Measurements from ENCODE around the gene ATXN7L1.

The ATXN7L1 gene

DNA sequence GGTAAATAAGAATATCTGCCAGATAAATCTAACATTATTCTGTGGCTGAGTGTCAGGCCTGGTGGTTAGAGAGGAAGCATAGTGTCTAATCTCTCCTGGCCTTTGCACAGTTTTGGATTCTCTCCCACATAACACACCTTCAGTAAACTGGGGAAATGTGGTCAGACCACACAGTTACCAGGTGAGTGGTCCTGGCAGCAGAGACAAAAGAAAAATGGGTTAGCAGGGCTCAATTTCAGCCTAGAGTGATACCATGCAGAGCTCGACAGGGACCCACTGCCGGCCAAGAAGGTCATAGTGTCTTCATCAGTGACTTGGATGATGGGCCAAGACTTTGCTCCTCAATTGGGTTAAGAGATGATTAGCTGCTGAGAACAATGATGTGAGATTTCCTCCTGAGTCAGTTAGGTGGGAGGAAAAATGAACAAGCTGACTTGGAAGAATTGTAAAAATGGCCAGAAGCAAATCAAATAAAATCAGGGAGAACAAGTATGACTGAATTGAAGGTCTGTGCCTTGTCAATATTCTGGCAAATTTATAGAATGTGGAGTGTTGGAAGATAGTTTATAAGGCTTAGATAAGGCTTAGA lies 225.9 kb downstream of the ATXN7L1 start:
- no peaks in the 10 kb centered on the region for H3K36me3 ChIP-seq (ENCODE audit: control insufficient read depth, low read depth, low read length)
- H3K4me1 ChIP-seq (ENCODE audit: control insufficient read depth, low read depth, low read length): peaks cover 54% of the 10 kb centered on the region
- no peaks in the 10 kb centered on the region for H3K9me3 ChIP-seq (ENCODE audit: control insufficient read depth, low read depth, low read length)
- no peaks in the 10 kb centered on the region for H3K27me3 ChIP-seq (ENCODE audit: control insufficient read depth, insufficient read depth, low read length)
- H3K4me3 ChIP-seq (ENCODE audit: low read length): no peak overlapping the region
- no peak overlapping the region for H3K9ac ChIP-seq (ENCODE audit: low read length)
- H3K27ac ChIP-seq (ENCODE audit: low read length): no peak overlapping the region

DNA sequence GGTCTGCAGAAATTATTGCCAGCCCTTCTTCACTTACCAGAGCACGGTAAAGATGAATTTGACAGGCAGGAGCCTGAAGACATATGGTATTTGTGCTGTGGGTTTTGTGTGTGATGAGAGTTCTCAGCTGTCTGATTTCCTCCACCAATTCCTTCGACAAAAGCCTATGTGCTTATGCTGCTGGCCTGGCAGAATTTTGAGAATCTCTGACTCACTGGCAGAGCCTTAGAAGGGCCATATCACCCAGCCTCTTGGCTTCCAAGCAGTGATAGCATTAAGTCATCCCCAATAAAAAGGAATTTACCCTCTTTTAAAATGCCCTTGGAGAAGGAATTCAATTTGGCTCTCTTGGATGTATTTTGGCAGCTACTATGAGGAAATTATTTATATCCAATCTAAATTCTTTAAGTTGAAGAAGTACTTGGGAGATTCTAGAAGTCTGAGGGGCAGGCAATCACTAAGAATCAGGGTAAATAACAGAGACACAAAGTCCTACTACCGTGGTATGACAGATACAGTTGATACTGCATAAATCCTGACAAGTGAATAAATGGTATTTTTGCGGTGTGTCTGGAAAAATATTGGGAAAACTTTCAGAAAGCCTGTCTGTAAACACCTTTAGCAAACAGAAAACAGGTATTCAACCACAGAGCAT lies 226.5 kb downstream of the ATXN7L1 start:
- peaks cover 48% of the 10 kb centered on the region for H3K4me1 ChIP-seq (ENCODE audit: control insufficient read depth, low read depth, low read length)
- no peak overlapping the region for H3K4me3 ChIP-seq (ENCODE audit: low read length)
- no peaks in the 10 kb centered on the region for H3K36me3 ChIP-seq (ENCODE audit: control insufficient read depth, low read depth, low read length)
- H3K9ac ChIP-seq (ENCODE audit: low read length): no peak overlapping the region
- no peaks in the 10 kb centered on the region for H3K9me3 ChIP-seq (ENCODE audit: control insufficient read depth, low read depth, low read length)
- no peaks in the 10 kb centered on the region for H3K27me3 ChIP-seq (ENCODE audit: control insufficient read depth, insufficient read depth, low read length)
- H3K27ac ChIP-seq (ENCODE audit: low read length): no peak overlapping the region

DNA sequence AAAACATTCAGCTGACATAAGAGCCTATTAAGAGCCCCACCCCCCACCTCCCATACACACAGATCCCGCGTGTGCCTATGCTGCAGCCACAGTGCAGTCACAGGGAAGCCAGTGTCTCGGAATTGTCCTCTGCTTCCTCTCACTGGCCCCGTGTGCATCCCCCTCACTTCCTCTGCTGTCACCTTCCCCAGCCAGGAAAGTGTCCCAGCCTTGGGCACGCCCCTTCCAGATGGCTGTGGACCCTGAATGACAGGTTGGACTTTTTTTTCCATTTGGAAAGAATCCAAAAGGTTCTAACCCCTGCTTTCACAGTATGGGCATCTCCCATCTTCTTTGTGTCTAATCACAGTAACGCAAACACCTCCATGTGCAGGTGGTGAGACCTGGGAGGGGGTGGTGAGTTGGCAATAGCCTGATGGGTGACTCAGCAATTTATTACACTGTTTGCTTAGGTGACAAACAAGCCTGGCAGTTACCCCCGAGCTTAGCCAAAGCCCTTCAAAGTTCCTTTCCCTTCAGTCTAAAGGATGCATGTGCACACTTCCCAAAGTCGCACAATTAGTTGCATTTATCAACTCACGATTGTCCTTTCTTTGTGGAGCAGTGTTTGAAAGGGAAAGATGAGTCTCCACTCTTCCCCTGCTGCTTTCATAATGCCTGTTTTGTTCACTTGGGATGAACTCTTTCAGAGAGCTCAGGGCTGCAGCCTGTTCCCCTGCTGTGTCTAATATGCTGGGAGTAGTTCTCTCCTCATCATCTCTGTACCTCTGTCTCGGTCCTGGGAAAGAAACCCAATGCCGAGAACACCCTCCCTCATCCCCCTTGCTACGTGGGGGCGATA lies 227.6 kb downstream of the ATXN7L1 start:
- Histone ChIP-seq H3K9ac (ENCODE audit: low read length) (no peak overlapping the region), H3K9me3 (ENCODE audit: control insufficient read depth, low read depth, low read length) (no peaks in the 10 kb centered on the region), H3K27me3 (ENCODE audit: control insufficient read depth, insufficient read depth, low read length) (no peaks in the 10 kb centered on the region), H3K36me3 (ENCODE audit: control insufficient read depth, low read depth, low read length) (no peaks in the 10 kb centered on the region), H3K4me3 (ENCODE audit: low read length) (no peak overlapping the region), H3K27ac (ENCODE audit: low read length) (no peak overlapping the region), H3K4me1 (ENCODE audit: control insufficient read depth, low read depth, low read length) (peaks cover 46% of the 10 kb centered on the region)

DNA sequence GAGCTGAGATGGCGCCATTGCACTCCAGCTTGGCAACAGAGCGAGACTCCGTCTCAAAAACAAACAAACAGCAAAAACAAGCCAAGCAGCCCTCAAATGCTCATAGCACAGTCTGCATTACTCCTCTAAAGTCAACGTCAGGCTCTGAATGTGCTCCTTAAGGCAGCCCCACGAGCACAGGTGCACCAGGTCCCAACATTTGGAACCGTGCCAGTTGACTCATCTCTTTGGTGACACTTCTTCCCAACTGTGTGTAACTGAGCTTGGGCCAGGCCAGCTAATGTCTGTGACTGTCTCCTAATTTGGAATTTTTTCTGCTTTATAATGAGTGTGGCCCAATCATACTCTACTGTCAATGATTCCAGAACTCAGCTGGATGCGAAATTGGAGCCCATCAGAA lies 228.8 kb downstream of the ATXN7L1 start:
- no peaks in the 10 kb centered on the region for H3K9me3 ChIP-seq (ENCODE audit: control insufficient read depth, low read depth, low read length)
- peaks cover 46% of the 10 kb centered on the region for H3K4me1 ChIP-seq (ENCODE audit: control insufficient read depth, low read depth, low read length)
- H3K36me3 ChIP-seq (ENCODE audit: control insufficient read depth, low read depth, low read length): no peaks in the 10 kb centered on the region
- H3K27me3 ChIP-seq (ENCODE audit: control insufficient read depth, insufficient read depth, low read length): no peaks in the 10 kb centered on the region
- no peak overlapping the region for H3K27ac ChIP-seq (ENCODE audit: low read length)
- no peak overlapping the region for H3K9ac ChIP-seq (ENCODE audit: low read length)
- H3K4me3 ChIP-seq (ENCODE audit: low read length): no peak overlapping the region

DNA sequence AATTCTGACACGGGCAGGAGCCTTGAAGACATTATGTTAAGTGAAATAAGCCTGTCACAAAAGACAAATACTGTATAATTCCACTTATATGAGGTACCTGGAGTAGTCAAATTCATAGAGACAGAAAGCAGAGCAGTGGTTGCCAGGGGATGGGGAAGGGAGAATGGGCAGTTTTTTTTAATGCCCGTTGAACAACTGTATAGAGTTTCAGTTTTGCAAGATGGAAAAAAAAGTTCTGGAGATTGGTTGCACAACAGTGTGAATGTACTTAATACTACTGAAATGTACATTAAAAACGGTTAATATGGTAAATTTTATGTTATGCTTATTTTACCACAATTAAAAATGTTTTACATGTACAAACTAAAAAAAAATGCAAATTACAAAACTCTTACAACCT lies 231.5 kb downstream of the ATXN7L1 start:
- H3K27ac ChIP-seq (ENCODE audit: low read length): no peak overlapping the region
- H3K4me1 ChIP-seq (ENCODE audit: control insufficient read depth, low read depth, low read length): peaks cover 44% of the 10 kb centered on the region
- no peaks in the 10 kb centered on the region for H3K36me3 ChIP-seq (ENCODE audit: control insufficient read depth, low read depth, low read length)
- H3K9ac ChIP-seq (ENCODE audit: low read length): no peak overlapping the region
- no peaks in the 10 kb centered on the region for H3K9me3 ChIP-seq (ENCODE audit: control insufficient read depth, low read depth, low read length)
- no peaks in the 10 kb centered on the region for H3K27me3 ChIP-seq (ENCODE audit: control insufficient read depth, insufficient read depth, low read length)
- no peak overlapping the region for H3K4me3 ChIP-seq (ENCODE audit: low read length)

DNA sequence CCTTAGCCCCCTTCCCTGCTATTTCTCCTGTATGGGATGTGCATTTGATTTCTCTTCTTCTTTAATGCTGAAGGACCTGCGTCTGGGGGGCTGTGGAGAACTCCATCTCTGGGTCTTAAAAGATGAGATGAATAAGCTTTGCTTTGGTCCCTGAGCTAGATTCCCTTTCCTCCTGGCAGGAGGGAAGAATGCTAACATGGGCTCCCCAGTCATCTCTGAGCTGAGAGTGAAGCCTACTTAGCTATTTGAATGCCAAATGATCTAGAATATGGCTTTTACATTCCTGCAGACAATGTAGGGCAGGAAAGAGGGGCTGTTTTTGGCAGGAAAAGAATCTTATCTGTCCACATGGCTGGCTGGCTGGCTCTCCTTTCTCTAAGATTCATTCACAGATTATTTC lies 232.5 kb downstream of the ATXN7L1 start:
- H3K9me3 ChIP-seq (ENCODE audit: control insufficient read depth, low read depth, low read length): no peaks in the 10 kb centered on the region

DNA sequence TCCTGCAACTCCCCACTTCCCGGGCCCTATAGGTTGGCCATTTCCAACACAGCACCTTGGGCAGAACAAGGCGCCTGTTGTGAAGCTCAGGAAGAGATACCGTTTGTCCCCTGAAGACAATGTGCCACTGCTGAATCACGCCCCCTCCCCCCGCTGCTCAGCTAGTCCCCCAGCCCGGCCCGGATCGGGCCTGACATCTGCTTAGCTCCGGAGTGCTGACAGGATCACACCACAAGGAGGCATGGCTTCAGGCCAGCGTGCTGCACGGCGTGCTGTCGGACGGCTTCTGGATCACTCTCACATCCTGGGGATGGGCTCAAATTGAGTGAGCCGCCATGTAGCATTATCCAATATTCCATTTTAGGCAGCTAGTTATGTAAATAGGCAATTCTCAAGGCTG lies 233.0 kb downstream of the ATXN7L1 start:
- Histone ChIP-seq H3K4me1 (ENCODE audit: control insufficient read depth, low read depth, low read length) (peaks cover 46% of the 10 kb centered on the region), H3K36me3 (ENCODE audit: control insufficient read depth, low read depth, low read length) (no peaks in the 10 kb centered on the region), H3K4me3 (ENCODE audit: low read length) (no peak overlapping the region), H3K27me3 (ENCODE audit: control insufficient read depth, insufficient read depth, low read length) (no peaks in the 10 kb centered on the region), H3K9ac (ENCODE audit: low read length) (no peak overlapping the region), H3K9me3 (ENCODE audit: control insufficient read depth, low read depth, low read length) (no peaks in the 10 kb centered on the region), H3K27ac (ENCODE audit: low read length) (no peak overlapping the region)

More for the DNA sequence above, 232.5 kb downstream of the ATXN7L1 start:
- Histone ChIP-seq H3K27me3 (ENCODE audit: control insufficient read depth, insufficient read depth, low read length) (no peaks in the 10 kb centered on the region), H3K36me3 (ENCODE audit: control insufficient read depth, low read depth, low read length) (no peaks in the 10 kb centered on the region), H3K27ac (ENCODE audit: low read length) (no peak overlapping the region), H3K4me3 (ENCODE audit: low read length) (peak overlapping the region; percentile 6), H3K9ac (ENCODE audit: low read length) (no peak overlapping the region), H3K4me1 (ENCODE audit: control insufficient read depth, low read depth, low read length) (peaks cover 43% of the 10 kb centered on the region)

DNA sequence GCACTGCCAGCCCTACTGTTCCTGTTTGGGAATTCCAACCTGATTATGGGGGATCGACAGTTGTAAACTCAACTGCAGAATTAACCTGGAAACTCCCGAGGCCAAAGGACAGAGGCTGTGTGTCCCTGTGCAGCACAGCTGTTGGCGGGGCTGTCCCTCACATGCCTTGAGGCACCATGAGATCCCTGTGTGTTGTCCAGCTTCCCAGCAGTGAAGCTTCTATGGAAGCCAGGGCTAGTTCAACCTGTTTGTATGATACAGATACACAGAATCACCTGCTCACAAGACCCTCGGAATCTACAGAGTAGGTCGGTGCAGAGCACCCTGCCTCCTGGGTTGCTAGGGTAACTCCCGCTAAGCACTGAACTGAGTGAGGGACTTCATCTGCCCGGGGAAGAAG lies 234.1 kb downstream of the ATXN7L1 start:
- Histone ChIP-seq H3K27me3 (ENCODE audit: control insufficient read depth, insufficient read depth, low read length) (no peaks in the 10 kb centered on the region), H3K9ac (ENCODE audit: low read length) (no peak overlapping the region), H3K36me3 (ENCODE audit: control insufficient read depth, low read depth, low read length) (no peaks in the 10 kb centered on the region), H3K27ac (ENCODE audit: low read length) (no peak overlapping the region), H3K4me1 (ENCODE audit: control insufficient read depth, low read depth, low read length) (peaks cover 48% of the 10 kb centered on the region), H3K9me3 (ENCODE audit: control insufficient read depth, low read depth, low read length) (no peaks in the 10 kb centered on the region), H3K4me3 (ENCODE audit: low read length) (no peak overlapping the region)

DNA sequence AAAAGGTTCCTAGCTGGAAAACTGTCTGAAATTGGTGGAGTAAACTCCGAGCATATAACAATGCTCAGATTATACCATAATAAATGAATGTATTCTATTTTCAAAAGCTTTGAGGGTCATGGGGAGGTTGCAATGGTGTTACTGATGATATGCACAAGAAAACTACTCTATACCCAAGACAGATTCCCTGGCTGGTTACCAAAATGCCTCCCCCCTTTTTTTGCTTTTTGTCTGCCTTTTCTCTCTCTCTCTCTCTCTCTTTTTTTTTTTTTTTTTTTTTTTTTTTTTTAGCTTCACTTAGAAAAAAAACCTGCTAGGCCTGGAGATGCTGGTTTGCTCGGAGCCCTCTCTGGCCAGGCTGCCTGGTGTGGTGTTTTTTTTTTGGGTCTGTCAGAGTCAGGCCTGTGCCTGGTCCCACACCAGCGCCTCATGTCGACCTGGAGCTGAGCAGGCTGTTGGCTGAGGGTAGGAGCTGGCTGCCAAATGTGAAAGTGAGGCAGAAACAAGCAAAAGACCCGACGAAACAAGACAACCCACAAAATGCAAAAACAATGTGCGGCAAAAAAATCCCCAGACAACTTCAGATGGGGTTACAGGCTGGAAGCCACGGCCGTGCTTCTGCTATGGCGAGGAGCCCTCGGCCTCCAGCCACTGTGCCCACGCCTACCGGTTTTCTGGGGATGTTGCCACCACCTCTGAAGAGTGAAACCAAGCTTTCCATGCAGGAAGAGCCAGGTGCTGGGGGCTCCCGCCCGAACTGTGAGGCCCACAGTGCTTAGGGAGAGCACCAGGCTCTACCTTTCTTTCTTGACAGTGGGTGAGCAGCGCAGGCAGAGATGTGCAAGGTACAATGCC lies 235.2 kb downstream of the ATXN7L1 start:
- peaks cover 58% of the 10 kb centered on the region for H3K4me1 ChIP-seq (ENCODE audit: control insufficient read depth, low read depth, low read length)
- H3K27me3 ChIP-seq (ENCODE audit: control insufficient read depth, insufficient read depth, low read length): no peaks in the 10 kb centered on the region
- H3K9ac ChIP-seq (ENCODE audit: low read length): no peak overlapping the region
- H3K27ac ChIP-seq (ENCODE audit: low read length): no peak overlapping the region
- H3K4me3 ChIP-seq (ENCODE audit: low read length): no peak overlapping the region
- H3K9me3 ChIP-seq (ENCODE audit: control insufficient read depth, low read depth, low read length): no peaks in the 10 kb centered on the region
- H3K36me3 ChIP-seq (ENCODE audit: control insufficient read depth, low read depth, low read length): peaks cover 7% of the 10 kb centered on the region

DNA sequence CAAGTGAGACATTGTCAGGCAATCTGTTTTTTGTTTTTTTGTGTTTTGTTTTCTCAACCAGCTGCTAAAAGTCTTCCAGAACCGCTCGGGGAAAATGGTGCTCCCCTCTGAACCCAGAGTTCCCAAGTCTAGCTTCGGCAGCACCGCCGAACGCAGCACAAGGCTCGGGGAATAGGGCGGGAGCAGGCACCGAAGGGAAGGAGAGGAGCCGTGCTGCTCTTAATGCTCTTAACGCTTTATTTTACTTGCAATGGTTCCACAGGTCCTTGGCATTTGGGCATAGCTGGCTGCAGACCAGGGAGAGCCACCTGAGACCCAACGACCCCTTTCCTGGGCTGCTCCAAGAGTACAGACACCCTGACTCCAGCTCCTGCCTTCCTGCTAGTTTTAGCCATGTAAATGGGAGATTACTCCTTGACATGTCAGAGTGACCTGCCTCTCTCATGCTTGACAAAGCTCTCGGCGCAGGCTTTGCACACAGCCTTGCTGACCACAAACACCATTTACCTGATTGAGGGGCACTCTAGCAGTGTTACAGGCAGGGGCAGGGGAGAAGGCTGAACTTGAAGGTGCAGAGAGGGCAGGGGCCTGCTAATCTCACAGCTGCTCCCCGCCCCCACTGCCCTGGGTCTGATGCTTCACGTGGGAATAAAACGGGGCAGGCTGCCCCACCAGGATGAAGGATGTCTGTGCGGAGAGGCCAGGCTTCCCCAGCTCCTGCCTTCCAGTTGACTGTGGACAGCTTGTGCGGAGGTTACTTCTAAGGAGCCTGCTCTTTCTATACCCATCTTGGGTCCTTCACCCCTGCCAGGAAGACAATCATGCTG lies 236.5 kb downstream of the ATXN7L1 start:
- peaks cover 65% of the 10 kb centered on the region for H3K4me1 ChIP-seq (ENCODE audit: control insufficient read depth, low read depth, low read length)
- H3K9ac ChIP-seq (ENCODE audit: low read length): peak overlapping the region; percentile 82
- H3K4me3 ChIP-seq (ENCODE audit: low read length): peak overlapping the region; percentile 80
- H3K9me3 ChIP-seq (ENCODE audit: control insufficient read depth, low read depth, low read length): no peaks in the 10 kb centered on the region
- peak overlapping the region; percentile 96 for H3K27ac ChIP-seq (ENCODE audit: low read length)
- H3K27me3 ChIP-seq (ENCODE audit: control insufficient read depth, insufficient read depth, low read length): no peaks in the 10 kb centered on the region
- H3K36me3 ChIP-seq (ENCODE audit: control insufficient read depth, low read depth, low read length): peaks cover 16% of the 10 kb centered on the region

Data from iPS-18a (cell line).